HepG2 (cell line): ENCODE measurements around the gene PRCD. TPM values are rescaled to one million over a fixed set of nuclear protein-coding genes. Genes with fewer than 3 reads are reported as not detected.

Experiments used
- BCL6 ChIP-seq: IDR thresholded peaks from 2 replicates; pipeline ENCODE4 v1.6.1; 2016; ENCODE audit warnings: missing genetic modification reagents, missing compliant biosample characterization
- CREB3 ChIP-seq: sonication (generic); formaldehyde crosslinking; IDR thresholded peaks from 2 replicates; pipeline ENCODE4 v1.5.0; 2020; ENCODE audit warnings: missing genetic modification reagents
- CREM ChIP-seq, 2 experiments: sonication (generic) in 1 of 2; formaldehyde crosslinking in 1 of 2; IDR thresholded peaks; 2 replicates each; pipeline versions ENCODE4 v1.4.0 to v1.6.1; 2016 to 2020; ENCODE audit warnings: antibody characterized with exemption in 1 of 2, mild to moderate bottlenecking in 1 of 2, missing genetic modification reagents in 1 of 2
- IKZF5 ChIP-seq: IDR thresholded peaks from 2 replicates; pipeline ENCODE4 v1.6.1; 2018; ENCODE audit warnings: missing genetic modification reagents, mild to moderate bottlenecking, missing compliant biosample characterization
- IRX3 ChIP-seq: sonication (generic); formaldehyde crosslinking; IDR thresholded peaks from 2 replicates; pipeline ENCODE4 v1.8.1; 2023; ENCODE audit warnings: mild to moderate bottlenecking, low read depth, missing genetic modification reagents, borderline replicate concordance
- NCOA1 ChIP-seq: sonication (generic); formaldehyde crosslinking; IDR thresholded peaks from 2 replicates; pipeline ENCODE4 v1.9.0; 2021; ENCODE audit warnings: missing genetic modification reagents
- NFE2L2 ChIP-seq: fragments of 150-350 bp; IDR thresholded peaks from 2 replicates; pipeline ENCODE4 v1.6.1; 2014; ENCODE audit warnings: low read length
- SP4 ChIP-seq: sonication (generic); formaldehyde crosslinking; IDR thresholded peaks from 2 replicates; pipeline ENCODE4 v1.8.1; 2023; ENCODE audit warnings: mild to moderate bottlenecking, missing genetic modification reagents
- SRSF4 ChIP-seq: fragments of 200-400 bp; formaldehyde crosslinking; IDR thresholded peaks from one replicate; pipeline ENCODE4 v1.6.1; 2018; ENCODE audit warnings: mild to moderate bottlenecking, low read depth, low read length, moderate library complexity; ENCODE audit not compliant: poor library complexity, severe bottlenecking
- STAT6 ChIP-seq: sonication (generic); formaldehyde crosslinking; IDR thresholded peaks from 2 replicates; pipeline ENCODE4 v1.4.0; 2020; ENCODE audit warnings: missing genetic modification reagents, mild to moderate bottlenecking, borderline replicate concordance
- TMF1 ChIP-seq: sonication (generic); formaldehyde crosslinking; IDR thresholded peaks from 2 replicates; pipeline ENCODE4 v1.8.1; 2022; ENCODE audit warnings: low read depth, missing genetic modification reagents
- ZBTB1 ChIP-seq: sonication (generic); formaldehyde crosslinking; IDR thresholded peaks from 2 replicates; pipeline ENCODE4 v1.4.0; 2020; ENCODE audit warnings: missing genetic modification reagents, borderline replicate concordance
- ZNF136 ChIP-seq: sonication (generic); formaldehyde crosslinking; IDR thresholded peaks from 2 replicates; pipeline ENCODE4 v1.8.1; 2022; ENCODE audit warnings: low read depth, mild to moderate bottlenecking, moderate library complexity, missing genetic modification reagents
- ZNF20 ChIP-seq: sonication (generic); formaldehyde crosslinking; IDR thresholded peaks from 2 replicates; pipeline ENCODE4 v1.4.0; 2020; ENCODE audit warnings: mild to moderate bottlenecking, moderate library complexity, missing genetic modification reagents
- ZNF430 ChIP-seq: sonication (generic); formaldehyde crosslinking; IDR thresholded peaks from 2 replicates; pipeline ENCODE4 v1.9.0; 2021; ENCODE audit warnings: mild to moderate bottlenecking, missing genetic modification reagents
- ZSCAN25 ChIP-seq: sonication (generic); formaldehyde crosslinking; IDR thresholded peaks from 2 replicates; pipeline ENCODE4 v1.8.0; 2022; ENCODE audit warnings: mild to moderate bottlenecking, missing genetic modification reagents
- polyA plus RNA-seq, 8 experiments: library from polyadenylated mRNA; depleted of rRNA in 3 of 8; stranded (reverse) in 7 of 8; unstranded in 1 of 8; fragments of >200 nt; fragmentation: Illumina TruSeq in 4 of 8; extraction: Trizol in 4 of 8; gene quantifications; 2 replicates each; pipeline versions ENCODE4 v1.2.1 to v1.2.3, GENCODE V29; 2011 to 2016; ENCODE audit warnings: low read depth in 4 of 8, missing spikeins in 1 of 8, mixed read lengths in 1 of 8; ENCODE audit not compliant: insufficient read depth in 1 of 8
- total RNA-seq, 5 experiments: library from RNA; depleted of rRNA; stranded (reverse); fragments of >200 nt; fragmentation: Illumina TruSeq; extraction: Trizol; gene quantifications; 2 replicates each; pipeline ENCODE4 v1.2.3, GENCODE V29; 2016; ENCODE audit warnings: low read depth in 1 of 5
- TF ChIP-seq, protein P1 (sequence below): sonication (generic); formaldehyde crosslinking; IDR thresholded peaks from 2 replicates; pipeline ENCODE4 v1.5.1; 2020; ENCODE audit warnings: mild to moderate bottlenecking, moderate library complexity, missing genetic modification reagents
- TF ChIP-seq, protein P2 (sequence below): sonication (generic); formaldehyde crosslinking; IDR thresholded peaks from 2 replicates; pipeline ENCODE4 v1.4.0; 2020; ENCODE audit warnings: low read depth, mild to moderate bottlenecking, missing genetic modification reagents

PRCD gene
- total and polyA plus RNA-seq, 2 of the 13 experiments (the other 11 are each of a cell fraction or from before 2014, with no cell fraction given) = 0.51 TPM; not detected in 1

DNA sequence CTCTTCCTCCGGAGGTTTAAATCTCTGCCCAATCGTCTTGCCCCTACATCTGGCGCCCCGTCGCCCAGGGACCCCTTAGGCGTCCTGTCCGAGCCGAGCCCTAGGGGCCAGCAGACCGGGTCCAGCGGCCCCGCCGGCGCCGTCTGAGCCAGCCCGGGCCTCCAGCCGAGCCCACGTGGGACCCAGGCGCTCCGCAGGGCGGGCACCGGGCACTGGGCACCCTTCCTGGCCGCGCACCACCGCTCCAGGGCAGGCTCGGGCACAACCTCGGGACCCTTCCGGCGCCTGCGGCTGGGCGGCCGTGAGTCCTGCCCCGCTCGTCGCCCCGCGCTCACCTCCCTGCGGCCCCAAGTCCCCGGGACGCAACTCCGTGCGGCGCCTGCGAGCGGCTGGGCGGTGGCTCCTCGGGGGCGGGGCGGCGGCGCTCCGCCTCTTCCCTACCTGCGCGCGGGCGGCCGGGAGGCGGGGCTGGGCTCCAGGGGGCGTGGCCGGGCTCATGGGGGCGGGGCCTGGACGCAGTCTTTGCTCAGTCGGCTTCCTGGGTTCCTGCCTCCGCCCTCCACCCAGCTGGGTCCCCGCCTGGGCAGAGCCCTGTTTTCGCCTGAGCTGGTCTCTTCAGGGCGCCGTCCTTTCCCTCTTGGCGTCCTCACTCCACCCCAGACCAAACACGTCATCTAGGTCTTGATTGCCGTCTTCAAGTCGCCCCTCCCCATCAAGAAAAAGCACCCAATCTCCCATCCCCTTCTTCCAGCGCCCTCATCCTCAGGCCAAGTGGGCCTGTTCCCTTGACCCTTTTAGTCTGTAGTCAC, 38.6 kb upstream of the PRCD start, which contains the start of gene RHBDF2 (continued):
- TF ChIP-seq, protein P1, sequence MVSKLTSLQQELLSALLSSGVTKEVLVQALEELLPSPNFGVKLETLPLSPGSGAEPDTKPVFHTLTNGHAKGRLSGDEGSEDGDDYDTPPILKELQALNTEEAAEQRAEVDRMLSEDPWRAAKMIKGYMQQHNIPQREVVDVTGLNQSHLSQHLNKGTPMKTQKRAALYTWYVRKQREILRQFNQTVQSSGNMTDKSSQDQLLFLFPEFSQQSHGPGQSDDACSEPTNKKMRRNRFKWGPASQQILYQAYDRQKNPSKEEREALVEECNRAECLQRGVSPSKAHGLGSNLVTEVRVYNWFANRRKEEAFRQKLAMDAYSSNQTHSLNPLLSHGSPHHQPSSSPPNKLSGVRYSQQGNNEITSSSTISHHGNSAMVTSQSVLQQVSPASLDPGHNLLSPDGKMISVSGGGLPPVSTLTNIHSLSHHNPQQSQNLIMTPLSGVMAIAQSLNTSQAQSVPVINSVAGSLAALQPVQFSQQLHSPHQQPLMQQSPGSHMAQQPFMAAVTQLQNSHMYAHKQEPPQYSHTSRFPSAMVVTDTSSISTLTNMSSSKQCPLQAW (CRISPR knock-in tag) = no peak; the same call in 1 of the 2 replicates
- peak; percentile 85 for TF ChIP-seq ZSCAN25
- TF ChIP-seq BCL6 = peak; percentile 14; the same call in 1 of the 2 replicates
- TF ChIP-seq SP4 (CRISPR knock-in tag) = peak; percentile 97
- 0 out of 2 replicates have a peak, but pooled peaks have one; percentile 68 for TF ChIP-seq ZNF136
- 0 out of 2 replicates have a peak, but pooled peaks have one; percentile 28 for TF ChIP-seq NCOA1 (CRISPR knock-in tag)
- TF ChIP-seq NFE2L2 = no peak
- 0 out of 2 replicates have a peak, but pooled peaks have one; percentile 38 for TF ChIP-seq IKZF5 (CRISPR knock-in tag)
- no peak for TF ChIP-seq IRX3 (CRISPR knock-in tag)
- no peak for TF ChIP-seq CREM (IDR thresholded peaks at IDR 0.05)
- TF ChIP-seq CREM (CRISPR knock-in tag; IDR thresholded peaks at IDR 0.05) = no peak
- peak; percentile 71; the same call in 1 of the 2 replicates for TF ChIP-seq CREB3 (CRISPR knock-in tag)
- TF ChIP-seq ZNF20 (CRISPR knock-in tag) = no peak
- no peak for TF ChIP-seq ZBTB1 (CRISPR knock-in tag)
- TF ChIP-seq STAT6 = peak; percentile 43; the same call in 1 of the 2 replicates
- 0 out of 2 replicates have a peak, but pooled peaks have one; percentile 61 for TF ChIP-seq TMF1 (CRISPR knock-in tag)
- TF ChIP-seq ZNF430 = peak; percentile 76; the same call in 1 of the 2 replicates
- TF ChIP-seq SRSF4 = no peak
- TF ChIP-seq, protein P2, sequence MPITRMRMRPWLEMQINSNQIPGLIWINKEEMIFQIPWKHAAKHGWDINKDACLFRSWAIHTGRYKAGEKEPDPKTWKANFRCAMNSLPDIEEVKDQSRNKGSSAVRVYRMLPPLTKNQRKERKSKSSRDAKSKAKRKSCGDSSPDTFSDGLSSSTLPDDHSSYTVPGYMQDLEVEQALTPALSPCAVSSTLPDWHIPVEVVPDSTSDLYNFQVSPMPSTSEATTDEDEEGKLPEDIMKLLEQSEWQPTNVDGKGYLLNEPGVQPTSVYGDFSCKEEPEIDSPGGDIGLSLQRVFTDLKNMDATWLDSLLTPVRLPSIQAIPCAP (CRISPR knock-in tag) = no peak
